Measurements from ENCODE around the gene ELMO3.

The ELMO3 gene

DNA sequence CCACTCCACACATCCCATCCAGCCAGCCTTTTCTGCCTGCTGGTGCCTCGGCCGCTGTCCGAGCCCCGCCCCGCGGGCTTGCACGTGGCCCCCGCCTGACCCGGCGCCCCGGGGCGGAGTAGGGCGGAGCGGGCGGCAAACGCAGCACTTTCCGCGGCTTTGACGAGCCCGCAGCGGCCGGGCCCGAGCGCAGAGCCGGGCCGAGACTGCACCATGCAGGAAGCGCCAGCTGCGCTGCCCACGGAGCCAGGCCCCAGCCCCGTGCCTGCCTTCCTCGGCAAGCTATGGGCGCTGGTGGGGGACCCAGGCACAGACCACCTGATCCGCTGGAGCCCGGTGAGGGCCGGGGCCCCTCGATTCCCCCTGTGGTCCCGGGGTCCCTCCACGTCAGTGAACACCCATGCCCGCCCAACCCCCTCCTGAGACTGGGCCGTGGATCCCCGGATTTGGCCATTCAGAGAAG, 34.3 kb upstream of the ELMO3 start, which contains the start of gene HSF4:
HSF4 (plus strand) TSS at position 147 of the 463 bp plus-strand sequence; CDS start at position 214, 67 bp downstream.
- no peak for DNase-seq

DNA sequence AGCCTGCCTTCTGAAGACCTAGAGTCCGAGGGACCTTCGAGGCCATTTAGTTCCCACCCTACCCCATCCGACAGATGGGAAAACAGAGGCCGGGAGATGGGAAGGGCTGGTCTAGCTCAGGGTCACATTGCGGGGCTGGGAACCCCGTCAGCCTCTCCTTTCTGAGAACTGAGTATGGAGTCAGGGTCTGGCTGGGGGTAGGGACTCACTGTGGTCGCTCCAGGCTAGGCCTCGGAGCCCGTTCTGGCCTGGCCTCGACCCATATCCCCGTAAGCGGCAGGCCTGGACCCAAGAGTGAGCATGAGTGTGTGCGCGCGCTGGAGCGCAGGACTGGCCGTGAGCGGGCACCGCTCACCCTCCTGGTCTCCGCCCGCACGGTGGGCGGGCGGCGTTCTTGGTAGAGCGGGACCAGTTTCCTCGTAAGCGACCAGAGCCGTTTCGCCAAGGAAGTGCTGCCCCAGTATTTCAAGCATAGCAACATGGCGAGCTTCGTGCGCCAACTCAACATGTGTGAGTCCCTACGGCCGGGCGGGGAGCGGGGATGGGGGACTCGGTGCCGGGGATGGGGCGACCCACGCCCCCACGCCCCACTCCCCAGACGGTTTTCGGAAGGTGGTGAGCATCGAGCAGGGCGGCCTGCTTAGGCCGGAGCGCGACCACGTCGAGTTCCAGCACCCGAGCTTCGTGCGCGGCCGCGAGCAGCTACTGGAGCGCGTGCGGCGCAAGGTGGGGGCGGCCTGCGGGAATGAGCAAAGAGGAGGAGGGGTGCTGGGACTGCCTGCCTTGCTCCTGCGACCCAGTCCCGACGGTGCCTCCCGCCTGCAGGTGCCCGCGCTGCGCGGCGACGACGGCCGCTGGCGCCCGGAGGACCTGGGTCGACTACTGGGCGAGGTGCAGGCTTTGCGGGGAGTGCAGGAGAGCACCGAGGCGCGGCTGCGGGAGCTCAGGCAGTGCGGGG, 33.5 kb upstream of the ELMO3 start:
- no peak for DNase-seq

DNA sequence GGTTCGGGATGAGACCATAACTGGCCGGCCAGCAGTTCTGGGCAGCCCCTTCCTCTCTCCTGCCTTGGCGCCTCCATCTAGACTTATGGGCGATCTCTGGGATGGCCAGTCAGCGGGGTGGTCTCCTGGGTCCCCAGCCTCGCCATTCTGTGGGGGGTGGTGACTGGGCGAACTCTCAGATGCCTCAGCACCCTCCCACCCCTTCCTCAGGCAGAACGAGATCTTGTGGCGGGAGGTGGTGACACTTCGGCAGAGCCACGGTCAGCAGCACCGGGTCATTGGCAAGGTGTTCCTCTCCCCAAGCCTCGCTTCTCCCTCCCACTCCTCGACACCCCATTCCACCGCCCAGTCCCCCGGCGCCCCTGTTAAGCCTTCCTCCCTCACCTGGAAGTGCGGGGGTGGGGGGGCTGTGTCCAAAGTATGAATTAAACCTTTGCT, 32.8 kb upstream of the ELMO3 start:
- no peak for DNase-seq

DNA sequence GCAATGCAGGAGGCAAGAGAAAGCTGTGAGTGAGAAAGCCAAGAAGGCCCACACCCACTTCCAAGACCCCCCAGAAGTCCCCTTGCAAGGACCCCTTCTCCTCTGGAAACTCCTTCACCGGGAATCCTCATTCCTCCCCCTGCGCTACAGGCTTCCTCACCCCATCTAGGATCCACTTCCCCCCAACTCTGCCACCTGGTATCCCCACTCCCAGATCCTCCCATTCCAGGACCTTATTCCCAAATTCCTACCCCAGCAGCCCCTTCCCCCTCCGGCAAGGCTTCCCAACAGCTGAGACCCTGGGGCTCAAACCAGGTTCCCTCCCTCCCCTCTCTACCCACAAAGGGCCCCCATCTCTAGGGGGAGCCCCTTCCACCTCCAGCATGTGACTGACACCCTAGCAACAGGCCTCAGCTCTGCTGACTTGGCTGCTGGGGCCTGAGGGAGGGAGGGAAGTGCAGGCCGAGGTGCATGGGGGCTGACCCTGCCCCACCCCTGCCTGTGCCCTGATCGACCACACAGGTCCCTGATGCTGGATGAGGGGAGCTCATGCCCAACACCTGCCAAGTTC, 32.2 kb upstream of the ELMO3 start:
- DNase-seq = no peak

- no peak for DNase-seq
These were observed 31.3 kb upstream of the ELMO3 start for GRCh38 chr16:67167588-67167987.

DNA sequence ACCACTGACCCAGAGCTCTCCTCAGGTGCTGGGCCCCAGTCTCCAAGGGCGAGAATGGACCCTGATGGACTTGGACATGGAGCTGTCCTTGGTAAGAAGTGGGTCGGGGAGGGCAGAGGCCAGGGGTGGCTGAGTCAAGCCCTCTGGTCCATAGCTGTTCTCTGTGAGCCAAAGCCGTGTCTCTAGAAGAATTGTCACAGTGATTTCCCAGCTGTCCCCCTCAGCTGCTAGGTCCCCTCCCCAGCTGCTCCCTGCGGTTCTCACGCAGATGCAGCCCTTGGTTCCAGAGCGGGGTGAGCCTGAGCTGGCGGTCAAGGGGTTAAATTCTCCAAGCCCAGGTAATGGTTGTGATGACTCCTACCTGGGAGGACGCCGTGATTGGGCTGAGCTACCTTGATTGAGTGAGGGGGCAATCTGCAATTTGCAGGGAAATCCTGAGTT, 29.9 kb upstream of the ELMO3 start:
- DNase-seq = no peak

- DNase-seq = peak in 1 of 2 donors; percentile 44
These were observed 29.2 kb upstream of the ELMO3 start for GRCh38 chr16:67169642-67170167.

- peak in 1 of 2 donors; percentile 43 for DNase-seq
These were observed 28.6 kb upstream of the ELMO3 start, which contains the start of gene NOL3 for GRCh38 chr16:67170168-67170948. TSS of gene NOL3 (plus strand) at chr16:67170538.

DNA sequence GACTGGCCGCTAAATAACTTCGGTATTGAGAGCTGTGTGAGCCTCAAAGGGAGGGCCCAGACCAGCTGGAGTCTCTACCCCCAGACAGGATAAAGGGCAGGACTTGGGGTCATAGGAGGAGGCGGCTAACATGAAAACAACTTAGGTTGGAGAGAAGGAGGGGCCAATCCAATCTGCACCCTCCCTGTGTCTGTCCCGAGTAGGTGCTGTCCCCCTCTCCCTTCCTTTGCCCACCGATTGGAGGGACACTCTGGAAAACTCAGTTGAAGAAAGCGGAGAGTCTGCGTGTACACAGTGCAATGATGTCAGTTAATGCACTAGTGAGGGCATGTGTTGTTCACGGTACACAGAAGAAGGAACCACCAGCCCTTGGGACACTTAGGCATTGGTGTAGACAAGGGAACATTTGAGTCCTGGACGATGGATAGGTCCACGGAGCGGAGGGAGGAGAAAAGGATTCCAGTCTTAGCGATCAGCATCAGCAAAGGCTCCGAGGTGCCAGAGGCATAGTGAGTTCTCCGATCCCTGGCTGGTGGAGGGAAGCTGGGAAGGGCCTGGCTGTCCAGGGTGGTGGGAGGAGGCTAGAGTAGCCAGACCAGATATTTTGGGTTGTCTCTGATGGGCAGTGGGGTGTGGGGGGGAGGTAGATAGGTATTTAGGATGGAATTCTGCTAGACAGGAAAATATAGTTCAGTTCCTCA, 27.8 kb upstream of the ELMO3 start:
- no peak for DNase-seq

DNA sequence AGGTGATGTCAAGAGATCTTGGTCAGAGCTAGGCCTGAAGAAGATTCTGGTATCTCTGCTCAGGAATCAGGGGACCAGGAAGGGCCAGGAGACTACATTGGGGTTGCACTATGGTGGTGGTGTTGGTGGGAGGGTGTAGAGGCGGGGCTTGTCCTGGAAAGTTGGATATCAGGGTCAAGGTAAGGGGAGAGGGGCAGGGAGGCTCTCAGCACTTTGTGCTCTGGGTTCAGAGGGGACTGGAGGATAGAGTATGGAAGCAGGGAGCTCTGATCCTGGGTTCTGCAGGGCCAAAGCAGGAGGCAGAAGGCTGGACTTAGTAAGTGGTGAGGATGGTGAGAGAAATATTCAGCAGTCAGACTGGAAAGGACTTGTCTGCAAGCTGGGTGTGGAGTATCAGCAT, 25.6 kb upstream of the ELMO3 start:
- DNase-seq = no peak

GRCh38 chr16:67173808-67174705, 24.9 kb upstream of the ELMO3 start:
- DNase-seq = peak; percentile 75 to 76

DNA sequence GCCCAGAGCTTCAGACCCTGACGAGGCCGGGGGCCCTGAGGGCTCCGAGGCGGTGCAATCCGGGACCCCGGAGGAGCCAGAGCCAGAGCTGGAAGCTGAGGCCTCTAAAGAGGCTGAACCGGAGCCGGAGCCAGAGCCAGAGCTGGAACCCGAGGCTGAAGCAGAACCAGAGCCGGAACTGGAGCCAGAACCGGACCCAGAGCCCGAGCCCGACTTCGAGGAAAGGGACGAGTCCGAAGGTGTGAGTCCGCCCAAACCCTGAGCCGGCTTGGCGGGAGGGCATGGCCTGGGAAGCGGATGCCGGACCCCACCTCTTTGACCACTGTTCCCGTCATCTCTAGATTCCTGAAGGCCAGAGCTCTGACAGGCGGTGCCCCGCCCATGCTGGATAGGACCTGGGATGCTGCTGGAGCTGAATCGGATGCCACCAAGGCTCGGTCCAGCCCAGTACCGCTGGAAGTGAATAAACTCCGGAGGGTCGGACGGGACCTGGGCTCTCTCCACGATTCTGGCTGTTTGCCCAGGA, 24.2 kb upstream of the ELMO3 start:
- no peak for DNase-seq

- DNase-seq = no peak
These were observed 22.3 kb upstream of the ELMO3 start for GRCh38 chr16:67176662-67177061.

GRCh38 chr16:67177743-67178699, 20.9 kb upstream of the ELMO3 start:
- peak; percentile 63 to 76 for DNase-seq

DNA sequence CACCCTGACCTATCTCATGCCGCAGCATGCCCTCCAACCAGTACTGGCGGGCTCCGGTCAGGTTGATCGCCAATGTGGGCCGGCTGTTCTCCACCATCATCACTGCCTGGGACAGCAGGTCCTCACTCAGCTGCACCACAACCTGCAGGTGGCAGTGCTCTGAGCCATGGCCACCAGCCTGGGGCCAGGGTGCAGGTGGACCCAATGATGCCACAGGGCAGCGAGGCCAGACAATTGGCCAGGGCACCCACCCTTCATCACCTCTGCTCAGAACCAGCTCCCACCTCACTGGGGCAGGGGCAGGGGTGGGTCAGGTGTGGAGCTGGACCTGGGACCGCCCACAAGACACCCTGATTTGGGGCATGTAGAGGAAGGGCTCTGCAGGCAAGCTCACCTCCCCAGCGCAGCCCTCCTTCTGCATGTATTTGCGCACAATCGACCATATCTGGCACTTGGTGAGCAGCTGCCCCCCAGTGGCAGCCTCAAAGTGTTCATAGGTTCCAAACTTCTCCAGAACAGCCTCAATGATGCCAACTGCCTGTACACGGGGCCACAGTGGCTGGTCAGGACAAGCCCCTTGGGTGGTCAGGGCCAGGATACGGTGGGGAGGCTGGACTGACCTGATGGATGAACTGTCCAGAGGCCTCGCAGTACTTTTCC, 19.4 kb upstream of the ELMO3 start:
- DNase-seq = no peak

GRCh38 chr16:67180166-67180565, 18.8 kb upstream of the ELMO3 start:
- no peak for DNase-seq

DNA sequence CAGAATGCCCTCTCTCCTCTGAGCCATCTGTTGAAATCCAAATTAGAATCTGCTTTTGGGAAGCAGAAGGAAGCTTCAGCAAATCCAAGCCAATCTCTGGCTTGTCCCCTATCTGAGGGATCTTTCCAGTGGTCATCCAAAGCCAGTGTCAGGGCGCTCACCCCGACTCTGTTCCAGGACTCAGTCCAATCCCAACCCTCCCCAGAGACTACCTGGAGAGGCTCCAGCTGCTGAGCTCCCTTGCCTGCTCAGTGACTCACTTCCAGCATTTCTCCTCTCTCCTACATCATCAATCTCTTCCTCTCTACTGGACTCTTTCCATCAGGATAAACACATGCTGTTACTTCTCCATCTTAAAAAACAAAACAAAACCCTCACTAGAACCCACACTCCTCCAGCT, 17.6 kb upstream of the ELMO3 start:
- no peak for DNase-seq

GRCh38 chr16:67182288-67182687, 16.6 kb upstream of the ELMO3 start:
- DNase-seq = no peak

DNA sequence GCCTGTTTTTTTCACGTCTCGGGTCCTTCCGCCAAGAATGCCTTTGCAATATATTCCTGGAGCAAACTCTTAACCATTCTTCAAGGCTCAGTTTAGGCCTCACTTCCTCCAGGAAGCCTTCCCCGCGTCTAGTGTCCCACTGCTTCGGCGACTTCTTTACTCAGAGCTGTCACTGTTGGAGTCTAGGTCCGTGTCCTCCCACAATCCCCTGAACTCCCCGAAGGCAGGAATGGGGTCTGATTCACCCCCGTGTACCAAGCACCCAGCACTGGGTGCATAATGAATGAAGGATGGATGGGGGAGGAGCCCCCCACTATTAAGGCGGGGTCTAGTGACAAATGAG, 15.7 kb upstream of the ELMO3 start:
- no peak for DNase-seq

All from CD4-positive, alpha-beta T cell treated with Interleukin-1 beta for 1 hour (primary cell).